RWPE2 (cell line): Measurements from ENCODE around the gene TBC1D16.

ENCODE experiments used
- ATAC-seq: fragments of 200-7000 bp; cut with Tn5 transposase; 3 replicates; pipeline ENCODE4 v1.9.1; 2021; ENCODE audit warnings: low read depth
- DNase-seq: peaks from one replicate; pipeline ENCODE4 v3.0.0-alpha.2; 2020; ENCODE audit warnings: low spot score
- H3K27ac ChIP-seq: fragments of 450-650 bp; 2 replicates; pipeline ENCODE4 v1.5.1; 2017; ENCODE audit warnings: mild to moderate bottlenecking; ENCODE audit not compliant: poor library complexity, severe bottlenecking
- H3K27me3 ChIP-seq: fragments of 250-450 bp; sonication (Bioruptor Pico); 2 replicates; pipeline ENCODE4 v1.5.1; 2021; ENCODE audit warnings: mild to moderate bottlenecking, moderate library complexity; ENCODE audit not compliant: insufficient read depth, poor library complexity, severe bottlenecking
- H3K36me3 ChIP-seq: fragments of 250-450 bp; sonication (Bioruptor Pico); 2 replicates; pipeline ENCODE4 v1.5.1; 2020; ENCODE audit warnings: low read depth, mild to moderate bottlenecking, moderate library complexity
- H3K4me1 ChIP-seq: fragments of 250-450 bp; sonication (Bioruptor Pico); 2 replicates; pipeline ENCODE4 v1.5.1; 2021; ENCODE audit warnings: mild to moderate bottlenecking, moderate library complexity; ENCODE audit not compliant: insufficient read depth, poor library complexity, severe bottlenecking
- H3K4me3 ChIP-seq: fragments of 250-450 bp; sonication (Bioruptor Pico); 2 replicates; pipeline ENCODE4 v1.5.1; 2021; ENCODE audit warnings: mild to moderate bottlenecking, moderate library complexity; ENCODE audit not compliant: severe bottlenecking
- H3K9me3 ChIP-seq: fragments of 250-450 bp; sonication (Bioruptor Pico); 2 replicates; pipeline ENCODE4 v1.5.1; 2021; ENCODE audit warnings: mild to moderate bottlenecking, moderate library complexity; ENCODE audit not compliant: severe bottlenecking
- CTCF ChIP-seq: fragments of 450-650 bp; IDR thresholded peaks from one replicate; pipeline ENCODE4 v1.5.1; 2017; ENCODE audit warnings: mild to moderate bottlenecking, moderate library complexity; ENCODE audit not compliant: poor library complexity, severe bottlenecking

The TBC1D16 gene

GRCh38 chr17:79905832-79906231, 129.8 kb downstream of the TBC1D16 start:
- Histone ChIP-seq H3K36me3 (no peaks in the 10 kb centered on the region), H3K4me3 (no peak overlapping the region), H3K27ac (no peak overlapping the region), H3K27me3 (peaks cover 13% of the 10 kb centered on the region), H3K4me1 (no peaks in the 10 kb centered on the region), H3K9me3 (no peaks in the 10 kb centered on the region)
- peak; percentile 33; the same call in 1 of the 3 replicates for ATAC-seq
- peak; percentile 29 for DNase-seq
- TF ChIP-seq CTCF, result no peak

- H3K9me3 ChIP-seq, result no peaks in the 10 kb centered on the region
- ATAC-seq (no peak), DNase-seq (peak; percentile 18)
- H3K4me3 ChIP-seq, result no peak overlapping the region
- H3K27ac ChIP-seq, result no peak overlapping the region
- no peak for TF ChIP-seq CTCF
- H3K36me3 ChIP-seq, result no peaks in the 10 kb centered on the region
- no peaks in the 10 kb centered on the region for H3K4me1 ChIP-seq
- peaks cover 9% of the 10 kb centered on the region for H3K27me3 ChIP-seq
Measured at GRCh38 chr17:79904865-79905264, 130.8 kb downstream of the TBC1D16 start.

- no peak overlapping the region for H3K4me3 ChIP-seq
- no peaks in the 10 kb centered on the region for H3K4me1 ChIP-seq
- peaks cover 12% of the 10 kb centered on the region for H3K27me3 ChIP-seq
- no peaks in the 10 kb centered on the region for H3K9me3 ChIP-seq
- H3K27ac ChIP-seq, result no peak overlapping the region
- ATAC-seq (no peak), DNase-seq (peak; percentile 38)
- no peaks in the 10 kb centered on the region for H3K36me3 ChIP-seq
- no peak for TF ChIP-seq CTCF
Measured at GRCh38 chr17:79902146-79902791, 133.4 kb downstream of the TBC1D16 start.

GRCh38 chr17:79901131-79901530, 134.5 kb downstream of the TBC1D16 start:
- peaks cover 12% of the 10 kb centered on the region for H3K27me3 ChIP-seq
- DNase-seq (peak; percentile 45), ATAC-seq (no peak)
- H3K36me3 ChIP-seq, result no peaks in the 10 kb centered on the region
- H3K4me1 ChIP-seq, result no peaks in the 10 kb centered on the region
- TF ChIP-seq CTCF, result no peak
- no peaks in the 10 kb centered on the region for H3K9me3 ChIP-seq
- H3K4me3 ChIP-seq, result no peak overlapping the region
- H3K27ac ChIP-seq, result no peak overlapping the region

- no peaks in the 10 kb centered on the region for H3K9me3 ChIP-seq
- DNase-seq, result peak; percentile 0
- TF ChIP-seq CTCF, result no peak
- no peak overlapping the region for H3K4me3 ChIP-seq
- no peak overlapping the region for H3K27ac ChIP-seq
- peaks cover 12% of the 10 kb centered on the region for H3K27me3 ChIP-seq
- no peaks in the 10 kb centered on the region for H3K4me1 ChIP-seq
- no peaks in the 10 kb centered on the region for H3K36me3 ChIP-seq
- ATAC-seq, result no peak
Measured at GRCh38 chr17:79899584-79899983, 136.1 kb downstream of the TBC1D16 start.
